Fibroblast of skin of back (primary cell): Measurements from ENCODE around the gene STPG1. TPM values are rescaled to one million over a fixed set of nuclear protein-coding genes. Genes with fewer than 3 reads are reported as not detected.
"Not testable (repeated sequence)": the region's sequence is repeated elsewhere in the genome, so short reads cannot be mapped to it uniquely, and the experiment has no call there.

Experiments
- DNase-seq: peaks from one replicate; pipeline ENCODE4 v3.0.0-alpha.2; 2013
- polyA plus RNA-seq, 2 experiments: library from polyadenylated mRNA; unstranded; fragments of 120-200 nt; gene quantifications; one replicate each; pipeline ENCODE4 v1.2.1, GENCODE V29; 2013; ENCODE audit not compliant: insufficient read length in 2 of 2

Gene STPG1
- 13.0 TPM for polyA plus RNA-seq (2013, experiment 1 of 2; ENCODE audit: insufficient read length)
- 6.2 TPM for polyA plus RNA-seq (2013, experiment 2 of 2; ENCODE audit: insufficient read length)

GRCh38 chr1:24413350-24414163 is at the start of gene STPG1:
Gene STPG1 (minus strand): TSS chr1:24413782. CDS start chr1:24401388, 12,394 bp downstream.
- DNase-seq = peak; percentile 83

GRCh38 chr1:24462128-24462527 is 48.5 kb upstream of the STPG1 start:
- peak; percentile 84 for DNase-seq

- DNase-seq = no peak
Observed at GRCh38 chr1:24459551-24460266, 46.1 kb upstream of the STPG1 start.

GRCh38 chr1:24457866-24458265 is 44.3 kb upstream of the STPG1 start:
- DNase-seq = no peak

GRCh38 chr1:24455272-24455671 is 41.7 kb upstream of the STPG1 start:
- DNase-seq = no peak

- DNase-seq = no peak
Observed at GRCh38 chr1:24454673-24455072, 41.1 kb upstream of the STPG1 start.

- DNase-seq = no peak
Observed at GRCh38 chr1:24452922-24453485, 39.4 kb upstream of the STPG1 start.

- no peak for DNase-seq
Observed at GRCh38 chr1:24451746-24452145, 38.2 kb upstream of the STPG1 start.

GRCh38 chr1:24450857-24451397 is 37.3 kb upstream of the STPG1 start:
- no peak for DNase-seq

- no peak for DNase-seq
Observed at GRCh38 chr1:24450316-24450715, 36.7 kb upstream of the STPG1 start.

GRCh38 chr1:24446446-24446845 is 32.9 kb upstream of the STPG1 start:
- not testable (repeated sequence) for DNase-seq

GRCh38 chr1:24443241-24443656 is 29.7 kb upstream of the STPG1 start:
- DNase-seq = no peak

- no peak for DNase-seq
Observed at GRCh38 chr1:24442764-24443163, 29.2 kb upstream of the STPG1 start.

- no peak for DNase-seq
Observed at GRCh38 chr1:24441996-24442668, 28.6 kb upstream of the STPG1 start.

- DNase-seq = no peak
Observed at GRCh38 chr1:24441480-24441879, 27.9 kb upstream of the STPG1 start.

GRCh38 chr1:24440436-24440835 is 26.9 kb upstream of the STPG1 start:
- DNase-seq = no peak

GRCh38 chr1:24438423-24438901 is 24.9 kb upstream of the STPG1 start:
- peak; percentile 61 for DNase-seq

GRCh38 chr1:24437631-24438396 is 24.2 kb upstream of the STPG1 start:
- DNase-seq = no peak

GRCh38 chr1:24435782-24436365 is 22.3 kb upstream of the STPG1 start:
- no peak for DNase-seq

- DNase-seq = no peak
Observed at GRCh38 chr1:24427545-24427862, 13.9 kb upstream of the STPG1 start.
